Measurements from ENCODE around the gene RNF220. TPM values are rescaled to one million over a fixed set of nuclear protein-coding genes. Genes with fewer than 3 reads are reported as not detected.
"Not testable (repeated sequence)": the region's sequence is repeated elsewhere in the genome, so short reads cannot be mapped to it uniquely, and the experiment has no call there.

The RNF220 gene
- total RNA-seq, 1 donor from 2014 or later: 72.5 TPM

GRCh38 chr1:44559330-44559729, 154.3 kb downstream of the RNF220 start:
- intact Hi-C loops (cut with DNase I): no loop called here
- DNase-seq: no peak
- no peak for ATAC-seq (ENCODE audit: poor library complexity)

GRCh38 chr1:44559913-44560312, 154.9 kb downstream of the RNF220 start:
- ATAC-seq (ENCODE audit: poor library complexity): no peak
- DNase-seq: no peak
- intact Hi-C loops (cut with DNase I): no loop called here

- ATAC-seq (ENCODE audit: poor library complexity); DNase-seq; intact Hi-C loops (cut with DNase I): not testable (repeated sequence)
Observed at GRCh38 chr1:44560696-44561095, 155.6 kb downstream of the RNF220 start.

- ATAC-seq (ENCODE audit: poor library complexity) (no peak), DNase-seq (no peak)
- intact Hi-C loops (cut with DNase I): no loop called here
Observed at GRCh38 chr1:44565259-44565750, 160.2 kb downstream of the RNF220 start.

GRCh38 chr1:44565833-44566232, 160.8 kb downstream of the RNF220 start:
- intact Hi-C loops (cut with DNase I): no loop called here
- ATAC-seq (ENCODE audit: poor library complexity): no peak
- no peak for DNase-seq

GRCh38 chr1:44566281-44567046, 161.4 kb downstream of the RNF220 start:
- ATAC-seq (ENCODE audit: poor library complexity): no peak
- intact Hi-C loops (cut with DNase I): no loop called here
- no peak for DNase-seq

- DNase-seq (no peak), ATAC-seq (ENCODE audit: poor library complexity) (no peak)
- intact Hi-C loops (cut with DNase I): no loop called here
Observed at GRCh38 chr1:44568128-44568900, 163.3 kb downstream of the RNF220 start.

GRCh38 chr1:44569491-44569890, 164.4 kb downstream of the RNF220 start:
- intact Hi-C loops (cut with DNase I): no loop called here
- ATAC-seq (ENCODE audit: poor library complexity): no peak
- DNase-seq: no peak

GRCh38 chr1:44571712-44572571, 166.9 kb downstream of the RNF220 start:
- DNase-seq (no peak), ATAC-seq (ENCODE audit: poor library complexity) (no peak)
- intact Hi-C loops (cut with DNase I): no loop called here

- intact Hi-C loops (cut with DNase I): no loop called here
- no peak for ATAC-seq (ENCODE audit: poor library complexity)
- no peak for DNase-seq
Observed at GRCh38 chr1:44572572-44572879, 167.5 kb downstream of the RNF220 start.

- intact Hi-C loops (cut with DNase I): no loop called here
- ATAC-seq (ENCODE audit: poor library complexity): no peak
- no peak for DNase-seq
Observed at GRCh38 chr1:44575396-44575795, 170.3 kb downstream of the RNF220 start.

- intact Hi-C loops (cut with DNase I): no loop called here
- no peak for DNase-seq
- ATAC-seq (ENCODE audit: poor library complexity): no peak
Observed at GRCh38 chr1:44576456-44577150, 171.5 kb downstream of the RNF220 start.

- ATAC-seq (ENCODE audit: poor library complexity): no peak
- intact Hi-C loops (cut with DNase I): no loop called here
- DNase-seq: no peak
Observed at GRCh38 chr1:44581205-44581604, 176.2 kb downstream of the RNF220 start.

- intact Hi-C loops (cut with DNase I): no loop called here
- ATAC-seq (ENCODE audit: poor library complexity) (no peak), DNase-seq (no peak)
Observed at GRCh38 chr1:44584167-44584566, 179.1 kb downstream of the RNF220 start.

GRCh38 chr1:44585315-44585920, 180.4 kb downstream of the RNF220 start:
- intact Hi-C loops (cut with DNase I): no loop called here
- DNase-seq (no peak), ATAC-seq (ENCODE audit: poor library complexity) (no peak)

GRCh38 chr1:44587796-44588460, 182.9 kb downstream of the RNF220 start:
- DNase-seq: no peak
- intact Hi-C loops (cut with DNase I): no loop called here
- ATAC-seq (ENCODE audit: poor library complexity): peak; percentile 71

GRCh38 chr1:44588551-44589210, 183.6 kb downstream of the RNF220 start:
- DNase-seq (no peak), ATAC-seq (ENCODE audit: poor library complexity) (no peak)
- intact Hi-C loops (cut with DNase I): no loop called here

All from Right ventricle myocardium superior (tissue), 1 donor.